Measurements from ENCODE around the gene DEF6. TPM values are rescaled to one million over a fixed set of nuclear protein-coding genes. Genes with fewer than 3 reads are reported as not detected.
A peak's percentile ranks its signal among the peaks of the same experiment; 100 is the strongest.

DEF6 gene
- total RNA-seq, 1 donor from 2014 or later: 2.8 TPM

DNA sequence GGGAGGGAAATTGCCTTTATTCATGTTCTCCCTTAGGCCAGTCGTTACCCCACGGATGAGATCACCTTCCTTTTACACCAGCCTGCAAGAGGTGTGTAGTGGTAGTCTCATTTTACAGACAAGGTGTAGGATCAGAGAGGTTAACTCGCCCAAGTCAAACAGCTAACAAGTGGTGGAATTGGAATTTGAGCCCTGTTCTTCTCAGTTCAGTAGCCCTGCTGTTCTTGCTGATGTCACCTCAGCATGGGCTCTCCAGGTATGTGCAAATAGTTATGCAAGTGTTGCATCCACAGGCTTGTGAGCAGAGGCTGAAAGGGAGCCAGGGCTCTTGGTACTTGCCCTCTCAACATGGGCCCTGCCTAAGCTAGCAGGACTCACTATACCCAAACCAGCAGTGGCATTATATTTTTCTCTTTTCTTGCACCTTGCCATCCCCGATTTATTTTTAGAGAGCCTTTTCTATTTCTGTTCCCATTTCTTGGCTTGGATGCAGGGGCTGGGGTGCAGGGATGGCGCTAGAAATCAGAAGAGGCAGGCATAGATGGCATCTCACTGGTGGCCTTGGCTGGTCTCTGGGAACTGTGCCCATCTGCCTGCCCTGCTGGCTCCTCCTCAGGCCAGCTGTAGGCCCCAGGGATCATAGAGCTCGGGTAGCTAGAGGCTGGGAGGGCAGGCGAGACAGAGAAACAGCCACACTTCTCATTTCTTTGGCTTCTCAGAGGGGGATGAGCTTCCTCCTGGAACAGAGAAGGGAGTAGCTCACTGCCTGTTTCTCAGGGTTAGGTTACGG is 62.9 kb downstream of the DEF6 start:
- ATAC-seq (peak; percentile 79), DNase-seq (ENCODE audit: missing footprints) (no peak)
- intact Hi-C loops (cut with DNase I): loop anchor here (5.0 kb wide), 1 partner anchor 57 kb away; no protein-coding TSS in a partner anchor

DNA sequence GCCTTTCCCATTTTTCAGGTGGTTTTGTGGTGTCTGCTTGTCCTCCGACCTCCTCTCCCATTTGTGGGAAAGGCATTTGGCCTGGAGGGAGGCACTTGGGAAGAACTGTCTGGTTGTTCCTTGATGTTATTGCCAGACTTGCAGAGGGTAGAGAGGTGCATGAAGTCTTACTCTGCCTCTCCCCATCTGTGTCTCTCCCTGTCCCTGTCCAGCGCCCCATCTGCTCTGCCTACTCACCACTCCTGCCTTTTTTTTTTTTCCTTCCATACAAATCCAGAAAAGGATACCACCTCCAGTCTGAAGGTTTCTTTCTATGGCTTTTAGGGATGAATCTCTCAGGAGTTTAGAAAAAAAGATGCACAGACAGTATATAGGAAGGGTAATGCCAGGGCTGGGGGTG is 64.6 kb downstream of the DEF6 start:
- ATAC-seq (no peak), DNase-seq (ENCODE audit: missing footprints) (no peak)
- intact Hi-C loops (cut with DNase I): loop anchor here (5.0 kb wide), 1 partner anchor 55 kb away; no protein-coding TSS in a partner anchor

DNA sequence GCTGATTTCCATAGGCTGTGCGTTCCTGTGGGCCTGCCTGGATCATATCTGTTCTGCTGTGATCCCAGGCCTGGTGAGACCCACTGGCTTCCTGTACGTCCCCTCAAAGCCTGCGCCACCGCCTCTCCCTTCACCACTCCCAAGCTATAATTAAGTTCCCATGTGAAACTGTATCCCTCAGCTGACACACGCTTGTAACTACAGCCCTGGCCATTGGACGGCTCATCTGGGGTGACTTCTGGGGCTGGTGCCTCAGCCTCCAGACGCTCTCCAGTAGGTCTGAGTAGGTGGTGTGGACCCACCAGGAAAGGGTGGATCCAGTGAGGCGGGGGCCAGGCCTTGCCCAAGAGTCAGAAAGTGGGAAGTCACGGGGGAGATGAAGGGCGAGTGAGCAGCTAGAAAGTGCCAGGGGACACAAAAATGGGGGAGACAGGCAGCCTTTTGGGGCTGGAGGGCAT is 65.7 kb downstream of the DEF6 start:
- intact Hi-C loops (cut with DNase I): loop anchor here (5.0 kb wide), 1 partner anchor 54 kb away; no protein-coding TSS in a partner anchor
- ATAC-seq: peak; percentile 35
- DNase-seq (ENCODE audit: missing footprints): no peak

DNA sequence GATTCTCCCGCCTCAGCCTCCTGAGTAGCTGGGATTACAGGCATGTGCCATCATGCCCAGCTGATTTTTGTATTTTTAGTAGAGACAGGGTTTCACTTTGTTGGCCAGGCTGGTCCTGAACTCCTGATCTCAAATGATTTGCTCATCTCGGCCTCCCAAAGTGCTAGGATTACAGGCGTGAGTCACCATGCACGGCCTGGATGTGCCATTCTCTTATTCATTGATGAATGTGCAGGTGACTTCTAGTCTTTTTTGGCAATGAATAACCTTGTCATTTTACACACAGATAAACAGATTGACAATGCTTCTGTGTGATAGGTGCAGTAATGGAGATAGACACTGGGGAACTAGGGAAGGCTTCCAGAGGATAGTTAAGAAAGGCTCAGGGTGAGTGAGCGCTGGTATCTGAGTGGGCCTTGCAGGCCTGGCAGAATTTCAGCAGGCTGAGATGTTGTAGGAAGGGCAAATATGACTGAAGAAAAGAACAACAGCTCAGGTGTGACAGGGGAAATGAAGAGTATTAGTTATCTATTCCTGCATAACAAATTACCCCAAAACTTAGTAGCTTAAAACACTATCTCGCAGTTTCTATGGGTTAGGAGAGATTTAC is 68.1 kb downstream of the DEF6 start:
- intact Hi-C loops (cut with DNase I): no loop called here
- ATAC-seq (no peak), DNase-seq (ENCODE audit: missing footprints) (no peak)

DNA sequence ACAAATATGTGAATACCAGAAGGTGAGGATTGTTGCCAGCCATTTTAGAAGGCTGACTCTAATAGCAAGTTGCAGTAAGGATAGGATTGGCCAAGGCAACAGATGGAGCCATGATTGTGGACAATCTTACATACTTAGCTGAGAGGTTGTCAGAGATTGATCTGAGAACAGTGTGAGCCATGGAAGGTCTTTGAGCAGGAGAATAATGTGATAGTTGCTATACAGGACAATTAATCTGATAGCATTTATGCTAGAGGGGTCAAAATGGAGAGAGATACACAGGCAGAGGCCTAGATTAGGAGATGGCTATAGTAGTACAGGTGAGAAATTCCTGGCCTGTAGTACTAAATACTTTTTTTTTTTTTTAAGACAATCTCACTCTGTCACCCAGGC is 68.6 kb downstream of the DEF6 start:
- DNase-seq (ENCODE audit: missing footprints): no peak
- no peak for ATAC-seq
- intact Hi-C loops (cut with DNase I): no loop called here

DNA sequence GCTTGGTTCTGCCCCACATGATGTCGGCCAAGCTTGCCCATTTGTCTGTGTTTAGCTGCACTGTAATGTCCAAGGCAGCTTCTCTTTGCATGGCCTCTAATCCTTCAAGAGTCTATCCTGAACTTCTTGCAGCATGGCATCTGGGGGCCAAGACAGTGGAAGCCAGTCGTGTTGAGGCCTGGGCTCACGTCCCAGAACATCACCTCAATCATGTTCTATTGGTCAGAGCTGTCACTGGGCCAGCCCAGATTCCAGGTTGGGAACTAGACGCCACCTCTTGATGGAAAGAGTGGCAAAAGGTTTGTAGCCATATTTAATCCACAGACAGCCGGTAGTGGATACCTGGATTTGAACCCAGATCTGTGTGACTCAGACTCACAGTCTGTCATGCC is 70.0 kb downstream of the DEF6 start:
- ATAC-seq (no peak), DNase-seq (ENCODE audit: missing footprints) (no peak)
- intact Hi-C loops (cut with DNase I): no loop called here

DNA sequence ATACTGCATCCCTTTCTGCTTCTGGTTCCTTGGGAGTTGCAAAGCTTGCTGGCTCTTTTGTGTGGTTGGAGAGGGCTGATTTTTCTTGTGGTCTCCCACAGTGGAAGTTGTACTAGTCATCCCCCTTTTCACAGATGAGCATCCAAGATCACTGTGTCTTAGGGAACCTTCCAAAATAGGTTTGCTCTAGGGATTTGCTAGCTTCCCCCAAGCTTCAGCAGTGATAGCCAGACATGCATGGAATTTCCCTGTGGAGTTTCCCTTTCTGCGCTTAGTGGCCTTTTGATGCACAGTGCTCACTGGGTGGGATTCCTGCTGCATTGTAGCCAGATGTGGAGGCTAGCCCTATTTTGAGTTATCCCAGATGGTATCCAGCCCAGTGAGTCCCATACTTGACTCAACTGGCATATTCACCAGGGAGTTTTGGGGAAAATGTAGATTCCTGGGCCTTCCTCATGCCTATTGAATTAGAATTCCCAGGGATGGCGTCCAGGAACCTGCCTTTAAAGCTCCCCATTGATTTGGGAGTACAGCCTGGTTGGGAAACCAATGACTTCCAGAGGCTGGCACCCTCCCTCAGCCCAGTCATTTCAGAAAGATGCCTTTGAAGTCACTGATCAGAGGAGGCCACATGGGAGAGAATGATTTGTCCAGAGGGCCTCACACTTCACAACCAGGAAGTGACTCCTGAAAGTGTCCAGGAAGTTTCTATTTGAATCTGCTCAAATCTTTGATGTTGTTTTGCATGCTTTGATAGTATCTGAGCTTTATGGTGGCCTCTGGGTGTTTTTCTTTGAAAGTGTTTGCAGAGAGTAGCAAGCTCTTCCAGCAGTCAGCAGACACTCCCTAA is 70.6 kb downstream of the DEF6 start:
- intact Hi-C loops (cut with DNase I): no loop called here
- no peak for DNase-seq (ENCODE audit: missing footprints)
- ATAC-seq: no peak

DNA sequence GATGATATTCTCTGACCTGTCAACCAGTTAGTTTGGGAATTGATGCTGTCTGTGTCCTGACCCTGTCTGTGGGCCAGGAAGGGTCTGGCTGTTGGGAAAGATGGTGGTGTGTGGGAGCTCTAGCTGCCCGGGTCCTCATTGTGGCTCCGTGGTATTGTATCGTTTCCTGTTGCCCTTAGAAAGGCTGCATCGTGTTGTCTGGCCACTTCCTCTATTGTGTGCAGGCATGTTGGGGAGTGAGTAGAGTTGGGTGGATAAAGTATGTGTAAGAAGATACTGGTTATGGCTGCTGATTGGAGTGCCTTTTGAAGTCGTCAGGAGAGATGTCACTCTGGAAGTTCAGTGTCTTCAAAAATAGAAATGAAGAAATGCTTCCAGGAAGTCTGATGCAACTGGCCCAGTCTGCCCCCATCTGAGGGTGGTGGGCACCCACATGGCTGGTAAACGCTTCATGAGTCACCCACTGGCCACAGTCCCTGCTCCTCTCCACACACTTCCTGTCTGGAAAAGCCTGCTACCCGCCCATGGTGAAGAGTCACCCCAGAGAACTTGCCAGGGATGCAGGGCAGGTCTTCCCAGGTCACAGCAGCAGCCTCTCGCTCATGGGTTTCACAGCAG is 72.6 kb downstream of the DEF6 start:
- intact Hi-C loops (cut with DNase I): no loop called here
- DNase-seq (ENCODE audit: missing footprints): peak; percentile 73
- ATAC-seq: peak; percentile 84

DNA sequence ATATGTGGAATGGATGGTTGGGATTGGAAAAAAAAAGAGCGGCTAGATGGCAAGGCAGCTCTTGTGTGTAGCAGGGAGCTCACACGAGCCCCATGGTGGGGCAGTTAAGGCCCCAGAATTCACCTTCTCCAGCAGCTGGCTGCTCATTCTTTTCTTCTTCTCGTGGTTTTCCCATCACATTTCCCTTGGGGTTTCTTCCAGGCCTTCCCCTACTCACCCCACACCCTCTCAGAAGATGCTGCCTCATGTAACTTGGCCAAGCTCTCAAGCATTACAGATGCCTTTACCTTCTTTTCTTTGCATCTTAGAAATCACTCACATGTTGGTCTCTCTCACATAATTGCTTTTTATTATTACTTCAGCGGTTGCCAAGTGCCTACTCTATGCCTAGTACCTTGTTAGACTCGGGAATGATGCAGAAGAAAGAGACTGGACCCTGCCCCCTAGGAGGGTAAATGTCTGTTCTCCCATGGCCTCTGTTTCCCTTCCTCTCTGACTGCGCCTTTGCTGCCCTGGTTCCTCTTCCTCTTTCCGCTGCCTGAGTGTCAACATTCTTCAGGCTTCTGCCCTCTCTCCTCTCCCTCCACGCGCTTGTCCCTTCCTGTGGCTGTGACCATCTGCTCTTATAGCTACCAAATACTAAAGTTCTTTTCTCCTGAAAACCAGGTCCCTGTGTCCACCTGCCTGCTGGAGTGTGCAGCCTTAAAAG is 73.3 kb downstream of the DEF6 start:
- intact Hi-C loops (cut with DNase I): no loop called here
- peak; percentile 65 for ATAC-seq
- no peak for DNase-seq (ENCODE audit: missing footprints)

Other genes with a start within 250 kb of the DEF6 start
- not detected for gene TCP11, start 156.5 kb upstream of the DEF6 start, total RNA-seq
- gene SCUBE3, start 83.9 kb upstream of the DEF6 start, total RNA-seq: 10.3 TPM
- gene ZNF76, start 38.1 kb upstream of the DEF6 start, total RNA-seq: 36.0 TPM
- 14.7 TPM for gene PPARD, start 44.7 kb downstream of the DEF6 start, total RNA-seq
- 4.1 TPM for gene FANCE, start 154.5 kb downstream of the DEF6 start, total RNA-seq
- 606 TPM for gene RPL10A, start 170.6 kb downstream of the DEF6 start, total RNA-seq
- 32.2 TPM for gene TEAD3, start 199.3 kb downstream of the DEF6 start, total RNA-seq
- gene TULP1, start 215.1 kb downstream of the DEF6 start, total RNA-seq: not detected